ENCODE measurements around the gene LAMC3.

The LAMC3 gene

GRCh38 chr9:130989391-130989790, 19.6 kb upstream of the LAMC3 start:
- CTCF ChIA-PET = no interaction called here
- no peak for TF ChIP-seq CTCF (IDR thresholded peaks at IDR 0.05; ENCODE audit: insufficient read depth, low read length, missing control alignments)
- DNase-seq (ENCODE audit: low read depth, low spot score) = no peak
- POLR2A ChIA-PET = no interaction called here
- no peak overlapping the region for H3K4me3 ChIP-seq (ENCODE audit: low read depth, low read length)

- ChIA-PET POLR2A (no interaction called here), CTCF (interaction anchor here (0.8 kb wide), 1 partner anchor 8 kb away, joined by 3 read pairs; no protein-coding TSS in a partner anchor)
- TF ChIP-seq CTCF (IDR thresholded peaks at IDR 0.05; ENCODE audit: insufficient read depth, low read length, missing control alignments) = no peak
Measured at GRCh38 chr9:130989891-130990290, 19.1 kb upstream of the LAMC3 start.

GRCh38 chr9:130990306-130990977, 18.5 kb upstream of the LAMC3 start:
- POLR2A ChIA-PET = no interaction called here
- DNase-seq (ENCODE audit: low read depth, low spot score) = no peak
- CTCF ChIA-PET = interaction anchor here (0.8 to 2.7 kb wide), 3 partner anchors 8 to 121 kb away, joined by 3 to 9 read pairs (median 3); no protein-coding TSS in a partner anchor
- no peak overlapping the region for H3K4me3 ChIP-seq (ENCODE audit: low read depth, low read length)
- TF ChIP-seq CTCF (IDR thresholded peaks at IDR 0.05; ENCODE audit: insufficient read depth, low read length, missing control alignments) = no peak

More at GRCh38 chr9:130989891-130990290, 19.1 kb upstream of the LAMC3 start:
- DNase-seq (ENCODE audit: low read depth, low spot score) = no peak
- no peak overlapping the region for H3K4me3 ChIP-seq (ENCODE audit: low read depth, low read length)

GRCh38 chr9:130990978-130991777, 17.8 kb upstream of the LAMC3 start:
- TF ChIP-seq CTCF (IDR thresholded peaks at IDR 0.05; ENCODE audit: insufficient read depth, low read length, missing control alignments) = no peak
- DNase-seq (ENCODE audit: low read depth, low spot score) = no peak
- CTCF ChIA-PET = interaction anchor here (1.1 to 11.0 kb wide), 5 partner anchors 20 to 286 kb away, joined by 3 to 167 read pairs (median 3); no protein-coding TSS in a partner anchor
- POLR2A ChIA-PET = no interaction called here
- no peak overlapping the region for H3K4me3 ChIP-seq (ENCODE audit: low read depth, low read length)

- no peak for TF ChIP-seq CTCF (IDR thresholded peaks at IDR 0.05; ENCODE audit: insufficient read depth, low read length, missing control alignments)
- H3K4me3 ChIP-seq (ENCODE audit: low read depth, low read length) = no peak overlapping the region
- POLR2A ChIA-PET = no interaction called here
- no peak for DNase-seq (ENCODE audit: low read depth, low spot score)
- CTCF ChIA-PET = interaction anchor here (0.9 to 11.0 kb wide), 5 partner anchors 18 to 287 kb away, joined by 3 to 167 read pairs (median 5); no protein-coding TSS in a partner anchor
Measured at GRCh38 chr9:130991778-130992681, 16.9 kb upstream of the LAMC3 start.
